HCT116 (cell line): Measurements from ENCODE around the gene ASAP3. TPM values are rescaled to one million over a fixed set of nuclear protein-coding genes. Genes with fewer than 3 reads are reported as not detected.

Experiments used
- ATAC-seq: fragments of 200-7000 bp; cut with Tn5 transposase; 2 replicates; pipeline ENCODE4 v1.9.1; 2020; ENCODE audit warnings: mild to moderate bottlenecking, moderate library complexity
- BruUV-seq: library from RNA; stranded (reverse); fragments of 400-500 nt; replicated peaks from 2 replicates; lab custom pipeline; 2021; lab: Mats Ljungman, UMichigan
- CTCF ChIA-PET: fragments of 300-600 bp; sonication (Branson Sonifier 250); formaldehyde crosslinking; loops from one replicate; lab custom pipeline; 2021; ENCODE audit warnings: antibody characterized with exemption; lab: Charles Lee
- POLR2A ChIA-PET: fragments of 300-600, 350-600 bp; sonication (Branson Sonifier 250); formaldehyde crosslinking; loops from one replicate; lab custom pipeline; 2021; ENCODE audit warnings: antibody characterized with exemption; lab: Charles Lee
- RAD21 ChIA-PET, 2 experiments: fragments of 300-600 bp; sonication (Branson Sonifier 250); formaldehyde crosslinking; loops; one replicate each; lab custom pipeline; 2023; ENCODE audit warnings: low total read pairs in 2 of 2; ENCODE audit not compliant: uncharacterized antibody in 2 of 2, unreplicated experiment in 2 of 2, low non-redundant PET in 1 of 2; lab: Charles Lee
- DNase-seq: peaks from one replicate; pipeline ENCODE4 v3.0.0-alpha.2; 2010; ENCODE audit warnings: low read depth, low spot score
- H2AFZ ChIP-seq: fragments of 200-600 bp; shearing (Covaris generic), sonication (generic); 2 replicates; pipeline ENCODE4 v1.6.1; 2017; ENCODE audit warnings: low read depth, mixed run types, mixed read lengths, antibody characterized with exemption, low read length; ENCODE audit not compliant: poor library complexity, severe bottlenecking
- H3K27ac ChIP-seq: 2 replicates; pipeline ENCODE4 v1.5.1; 2012; ENCODE audit warnings: low read depth, low read length
- H3K27me3 ChIP-seq: fragments of 200-600 bp; sonication (generic); 2 replicates; pipeline ENCODE4 v1.6.1; 2016; ENCODE audit warnings: mixed run types, low read length, mixed read lengths; ENCODE audit not compliant: insufficient read depth
- H3K36me3 ChIP-seq, 2 experiments: fragments of 200-500 bp in 1 of 2; fragments of 200-600 bp in 1 of 2; sonication (Bioruptor generic) in 1 of 2; sonication (generic) in 1 of 2; 2 replicates each; pipeline versions ENCODE4 v1.5.1 to v1.6.1; 2014 to 2016; ENCODE audit warnings: low read length in 2 of 2, inconsistent platforms in 1 of 2, mixed read lengths in 1 of 2, mixed run types in 1 of 2; ENCODE audit not compliant: insufficient read depth in 2 of 2, control insufficient read depth in 1 of 2
- H3K4me1 ChIP-seq, 2 experiments: fragments of 200-600 bp in 1 of 2; sonication (generic) in 1 of 2; 2 replicates each; pipeline versions ENCODE4 v1.5.1 to v1.6.1; 2012 to 2017; ENCODE audit warnings: low read length in 2 of 2, inconsistent platforms in 1 of 2, mild to moderate bottlenecking in 1 of 2, mixed read lengths in 1 of 2, mixed run types in 1 of 2, moderate library complexity in 1 of 2; ENCODE audit not compliant: insufficient read depth in 2 of 2, control insufficient read depth in 1 of 2
- H3K4me2 ChIP-seq: fragments of 200-600 bp; sonication (generic); 2 replicates; pipeline ENCODE4 v1.6.1; 2017; ENCODE audit warnings: mixed run types, low read length, mixed read lengths
- H3K4me3 ChIP-seq, 2 experiments: fragments of 200-600 bp in 1 of 2; sonication (generic) in 1 of 2; replicated peaks in 1 of 2; 2 replicates each; pipeline ENCODE4 v1.5.1; 2011 to 2016; ENCODE audit warnings: low read length in 2 of 2, control low read depth in 1 of 2, low read depth in 1 of 2, mild to moderate bottlenecking in 1 of 2, mixed read lengths in 1 of 2, mixed run types in 1 of 2
- H3K79me2 ChIP-seq: fragments of 200-600 bp; sonication (generic); 2 replicates; pipeline ENCODE4 v1.6.1; 2017; ENCODE audit warnings: mild to moderate bottlenecking, mixed run types, low read length, moderate library complexity, mixed read lengths; ENCODE audit not compliant: insufficient read depth
- H3K9ac ChIP-seq: fragments of 200-600 bp; sonication (generic); 2 replicates; pipeline ENCODE4 v1.6.1; 2016; ENCODE audit warnings: low read length, mixed read lengths
- H3K9me2 ChIP-seq: fragments of 200-600 bp; sonication (generic), shearing (Covaris generic); 2 replicates; pipeline ENCODE4 v1.6.1; 2017; ENCODE audit warnings: mixed run types, mild to moderate bottlenecking, moderate library complexity; ENCODE audit not compliant: insufficient read depth
- H3K9me3 ChIP-seq, 2 experiments: fragments of 200-500 bp in 1 of 2; fragments of 200-600 bp in 1 of 2; sonication (Bioruptor generic) in 1 of 2; sonication (generic) in 1 of 2; 2 replicates each; pipeline ENCODE4 v1.6.1; 2014 to 2017; ENCODE audit warnings: low read length in 2 of 2, mixed read lengths in 2 of 2, inconsistent platforms in 1 of 2, low read depth in 1 of 2, mild to moderate bottlenecking in 1 of 2, mixed run types in 1 of 2, moderate library complexity in 1 of 2; ENCODE audit not compliant: control insufficient read depth in 1 of 2, insufficient read depth in 1 of 2
- H4K20me1 ChIP-seq: fragments of 200-600 bp; sonication (generic), shearing (Covaris generic); 2 replicates; pipeline ENCODE4 v1.6.1; 2017; ENCODE audit warnings: mixed run types, mild to moderate bottlenecking, moderate library complexity; ENCODE audit not compliant: insufficient read depth
- EGR1 ChIP-seq: IDR thresholded peaks from 2 replicates; pipeline ENCODE4 v1.6.1; 2012; ENCODE audit warnings: low read depth
- FOSL1 ChIP-seq: IDR thresholded peaks from 2 replicates; pipeline ENCODE4 v1.6.1; 2012; ENCODE audit warnings: low read depth
- YY1 ChIP-seq: IDR thresholded peaks from 2 replicates; pipeline ENCODE4 v1.6.1; 2011; ENCODE audit warnings: low read length, low read depth, moderate library complexity, mild to moderate bottlenecking; ENCODE audit not compliant: insufficient replicate concordance; ENCODE audit errors: extremely low read depth
- ZFX ChIP-seq: fragments of 450-650 bp; IDR thresholded peaks from 2 replicates; pipeline ENCODE4 v1.6.1; 2017
- intact Hi-C: fragments of 100-400 bp; cut with micrococcal nuclease; formaldehyde crosslinking; loops from 2 replicates; pipeline ENCODE4 v1.10.0; 2022
- total RNA-seq: library from RNA; stranded (reverse); gene quantifications from one replicate; pipeline ENCODE4 v1.2.1, GENCODE V29; 2021; ENCODE audit not compliant: unreplicated experiment
- TF ChIP-seq, protein P1 (sequence below): IDR thresholded peaks from 2 replicates; pipeline ENCODE4 v1.6.1; 2012
- TF ChIP-seq, protein P2 (sequence below): IDR thresholded peaks from 2 replicates; pipeline ENCODE4 v1.6.1; 2011; ENCODE audit warnings: mild to moderate bottlenecking, low read length, moderate library complexity; ENCODE audit not compliant: insufficient replicate concordance; ENCODE audit errors: extremely low read depth

The ASAP3 gene
- total RNA-seq, 1 experiment from 2014 or later = 19.7 TPM

DNA sequence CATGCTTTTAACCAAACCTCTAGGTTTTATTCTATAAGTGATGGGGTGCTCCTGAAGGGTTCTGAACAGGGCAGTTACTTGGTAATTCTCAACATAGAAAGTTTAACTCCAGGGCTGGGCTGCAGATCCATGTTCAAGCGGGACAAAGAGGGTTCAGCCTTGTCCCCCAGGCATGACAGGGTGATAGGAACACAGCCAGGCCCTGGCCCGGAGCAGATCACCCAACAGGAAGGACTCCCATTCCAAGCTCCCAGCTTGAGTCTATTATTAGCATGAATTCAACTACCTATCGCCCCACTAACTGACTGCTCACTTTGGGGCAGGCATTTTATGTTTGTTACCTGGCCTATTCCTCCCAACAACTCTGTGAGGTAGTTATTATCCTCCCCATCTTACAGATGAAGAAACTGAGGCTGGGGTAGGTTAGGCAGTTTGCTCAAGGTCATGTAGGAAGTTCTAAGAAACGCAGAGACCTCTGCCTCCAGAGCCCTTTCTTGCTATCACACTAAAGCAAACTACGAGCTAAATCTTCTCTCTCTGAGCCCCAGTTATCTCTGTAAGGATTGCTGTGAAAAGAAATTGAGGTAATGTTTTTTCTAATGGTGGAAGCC, 14.5 kb downstream of the ASAP3 start:
- ChIA-PET CTCF (no interaction called here), RAD21 (no interaction called here), POLR2A (no interaction called here)
- no peaks in the 10 kb centered on the region for H3K36me3 ChIP-seq
- DNase-seq (no peak), ATAC-seq (no peak)
- H3K79me2 ChIP-seq = no peaks in the 10 kb centered on the region
- H3K4me3 ChIP-seq = no peak overlapping the region
- no peaks in the 10 kb centered on the region for H3K27me3 ChIP-seq
- H4K20me1 ChIP-seq = no peaks in the 10 kb centered on the region
- H3K9me2 ChIP-seq = no peaks in the 10 kb centered on the region
- H2AFZ ChIP-seq = no peak overlapping the region
- H3K9ac ChIP-seq = no peak overlapping the region
- TF ChIP-seq EGR1 = no peak
- TF ChIP-seq YY1 = no peak
- no peak for TF ChIP-seq ZFX
- TF ChIP-seq, protein P1, sequence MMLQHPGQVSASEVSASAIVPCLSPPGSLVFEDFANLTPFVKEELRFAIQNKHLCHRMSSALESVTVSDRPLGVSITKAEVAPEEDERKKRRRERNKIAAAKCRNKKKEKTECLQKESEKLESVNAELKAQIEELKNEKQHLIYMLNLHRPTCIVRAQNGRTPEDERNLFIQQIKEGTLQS = no peak
- no peak for TF ChIP-seq FOSL1
- TF ChIP-seq, protein P2, sequence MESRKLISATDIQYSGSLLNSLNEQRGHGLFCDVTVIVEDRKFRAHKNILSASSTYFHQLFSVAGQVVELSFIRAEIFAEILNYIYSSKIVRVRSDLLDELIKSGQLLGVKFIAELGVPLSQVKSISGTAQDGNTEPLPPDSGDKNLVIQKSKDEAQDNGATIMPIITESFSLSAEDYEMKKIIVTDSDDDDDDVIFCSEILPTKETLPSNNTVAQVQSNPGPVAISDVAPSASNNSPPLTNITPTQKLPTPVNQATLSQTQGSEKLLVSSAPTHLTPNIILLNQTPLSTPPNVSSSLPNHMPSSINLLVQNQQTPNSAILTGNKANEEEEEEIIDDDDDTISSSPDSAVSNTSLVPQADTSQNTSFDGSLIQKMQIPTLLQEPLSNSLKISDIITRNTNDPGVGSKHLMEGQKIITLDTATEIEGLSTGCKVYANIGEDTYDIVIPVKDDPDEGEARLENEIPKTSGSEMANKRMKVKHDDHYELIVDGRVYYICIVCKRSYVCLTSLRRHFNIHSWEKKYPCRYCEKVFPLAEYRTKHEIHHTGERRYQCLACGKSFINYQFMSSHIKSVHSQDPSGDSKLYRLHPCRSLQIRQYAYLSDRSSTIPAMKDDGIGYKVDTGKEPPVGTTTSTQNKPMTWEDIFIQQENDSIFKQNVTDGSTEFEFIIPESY = no peak
- no peak overlapping the region for H3K4me2 ChIP-seq
- BruUV-seq = no TSS peak
- peaks cover 0 to 8% of the 10 kb centered on the region in 2 experiments; a peak in 1 of 4 replicates for H3K4me1 ChIP-seq
- H3K9me3 ChIP-seq = no peaks in the 10 kb centered on the region
- intact Hi-C loops = no loop called here
- no peak overlapping the region for H3K27ac ChIP-seq
